Measurements from ENCODE around the gene ATP1A3. TPM values are rescaled to one million over a fixed set of nuclear protein-coding genes. Genes with fewer than 3 reads are reported as not detected.

The ATP1A3 gene
- total RNA-seq, 1 experiment from 2014 or later = 34.7 TPM

DNA sequence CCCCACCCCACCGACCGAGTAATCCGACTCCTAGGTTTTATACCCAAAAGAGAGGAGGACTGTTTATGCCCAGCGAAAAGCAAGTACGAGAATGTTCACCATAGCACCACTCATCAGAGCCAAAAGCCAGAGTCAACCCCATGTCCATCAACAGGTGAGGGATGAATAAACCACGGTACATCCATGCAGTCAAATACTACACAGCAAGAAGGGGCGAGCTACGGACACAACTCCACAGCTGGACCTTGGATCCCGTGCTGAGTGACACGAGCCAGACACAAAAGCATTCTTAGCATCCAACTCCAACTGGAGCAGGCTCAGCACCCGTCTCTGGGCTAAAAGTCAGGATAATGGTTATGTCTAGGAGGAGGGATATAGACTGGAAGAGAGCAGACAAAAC lies 22.7 kb downstream of the ATP1A3 start:
- TF ChIP-seq RAD21 (IDR thresholded peaks at IDR 0.05; ENCODE audit: low read depth) (no peak), EGR1 (IDR thresholded peaks at IDR 0.05; ENCODE audit: low read depth) (no peak), ELF1 (IDR thresholded peaks at IDR 0.05; ENCODE audit: borderline replicate concordance, low read depth) (no peak), ZNF274 (IDR thresholded peaks at IDR 0.05; ENCODE audit: low read depth, low read length) (no peak), EZH2phosphoT487 (IDR thresholded peaks at IDR 0.05; ENCODE audit: borderline replicate concordance) (no peak), POLR2AphosphoS5 (IDR thresholded peaks at IDR 0.05; ENCODE audit: low read depth, low read length) (no peak), CTCF (IDR thresholded peaks at IDR 0.05 in 2 of 3, conservative IDR thresholded peaks at IDR 0.05 in 1 of 3; ENCODE audit: borderline replicate concordance in 1 of 3, insufficient read depth in 1 of 3, low read depth in 2 of 3, low read length in 2 of 3) (no peak), EZH2 (IDR thresholded peaks at IDR 0.05) (no peak), ZFX (IDR thresholded peaks at IDR 0.05) (no peak), TCF7L2 (IDR thresholded peaks at IDR 0.05; ENCODE audit: borderline replicate concordance, extremely low read depth, insufficient read depth, insufficient read length) (no peak), JUND (IDR thresholded peaks at IDR 0.05) (no peak), CBX3 (IDR thresholded peaks at IDR 0.05; ENCODE audit: low read depth) (no peak), POLR2A (IDR thresholded peaks at IDR 0.05; ENCODE audit: borderline replicate concordance, extremely low read depth, insufficient read depth, insufficient read length) (no peak), ATF3 (IDR thresholded peaks at IDR 0.05) (no peak), CEBPB (IDR thresholded peaks at IDR 0.05; ENCODE audit: low read depth) (no peak), SRF (IDR thresholded peaks at IDR 0.05; ENCODE audit: low read depth) (no peak), SP1 (IDR thresholded peaks at IDR 0.05; ENCODE audit: low read depth) (no peak)
- TF ChIP-seq, protein P1, sequence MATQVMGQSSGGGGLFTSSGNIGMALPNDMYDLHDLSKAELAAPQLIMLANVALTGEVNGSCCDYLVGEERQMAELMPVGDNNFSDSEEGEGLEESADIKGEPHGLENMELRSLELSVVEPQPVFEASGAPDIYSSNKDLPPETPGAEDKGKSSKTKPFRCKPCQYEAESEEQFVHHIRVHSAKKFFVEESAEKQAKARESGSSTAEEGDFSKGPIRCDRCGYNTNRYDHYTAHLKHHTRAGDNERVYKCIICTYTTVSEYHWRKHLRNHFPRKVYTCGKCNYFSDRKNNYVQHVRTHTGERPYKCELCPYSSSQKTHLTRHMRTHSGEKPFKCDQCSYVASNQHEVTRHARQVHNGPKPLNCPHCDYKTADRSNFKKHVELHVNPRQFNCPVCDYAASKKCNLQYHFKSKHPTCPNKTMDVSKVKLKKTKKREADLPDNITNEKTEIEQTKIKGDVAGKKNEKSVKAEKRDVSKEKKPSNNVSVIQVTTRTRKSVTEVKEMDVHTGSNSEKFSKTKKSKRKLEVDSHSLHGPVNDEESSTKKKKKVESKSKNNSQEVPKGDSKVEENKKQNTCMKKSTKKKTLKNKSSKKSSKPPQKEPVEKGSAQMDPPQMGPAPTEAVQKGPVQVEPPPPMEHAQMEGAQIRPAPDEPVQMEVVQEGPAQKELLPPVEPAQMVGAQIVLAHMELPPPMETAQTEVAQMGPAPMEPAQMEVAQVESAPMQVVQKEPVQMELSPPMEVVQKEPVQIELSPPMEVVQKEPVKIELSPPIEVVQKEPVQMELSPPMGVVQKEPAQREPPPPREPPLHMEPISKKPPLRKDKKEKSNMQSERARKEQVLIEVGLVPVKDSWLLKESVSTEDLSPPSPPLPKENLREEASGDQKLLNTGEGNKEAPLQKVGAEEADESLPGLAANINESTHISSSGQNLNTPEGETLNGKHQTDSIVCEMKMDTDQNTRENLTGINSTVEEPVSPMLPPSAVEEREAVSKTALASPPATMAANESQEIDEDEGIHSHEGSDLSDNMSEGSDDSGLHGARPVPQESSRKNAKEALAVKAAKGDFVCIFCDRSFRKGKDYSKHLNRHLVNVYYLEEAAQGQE (IDR thresholded peaks at IDR 0.05; ENCODE audit: low read depth) = no peak
- TF ChIP-seq, protein P2, sequence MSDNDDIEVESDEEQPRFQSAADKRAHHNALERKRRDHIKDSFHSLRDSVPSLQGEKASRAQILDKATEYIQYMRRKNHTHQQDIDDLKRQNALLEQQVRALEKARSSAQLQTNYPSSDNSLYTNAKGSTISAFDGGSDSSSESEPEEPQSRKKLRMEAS (IDR thresholded peaks at IDR 0.05) = no peak
- TF ChIP-seq, protein P3, sequence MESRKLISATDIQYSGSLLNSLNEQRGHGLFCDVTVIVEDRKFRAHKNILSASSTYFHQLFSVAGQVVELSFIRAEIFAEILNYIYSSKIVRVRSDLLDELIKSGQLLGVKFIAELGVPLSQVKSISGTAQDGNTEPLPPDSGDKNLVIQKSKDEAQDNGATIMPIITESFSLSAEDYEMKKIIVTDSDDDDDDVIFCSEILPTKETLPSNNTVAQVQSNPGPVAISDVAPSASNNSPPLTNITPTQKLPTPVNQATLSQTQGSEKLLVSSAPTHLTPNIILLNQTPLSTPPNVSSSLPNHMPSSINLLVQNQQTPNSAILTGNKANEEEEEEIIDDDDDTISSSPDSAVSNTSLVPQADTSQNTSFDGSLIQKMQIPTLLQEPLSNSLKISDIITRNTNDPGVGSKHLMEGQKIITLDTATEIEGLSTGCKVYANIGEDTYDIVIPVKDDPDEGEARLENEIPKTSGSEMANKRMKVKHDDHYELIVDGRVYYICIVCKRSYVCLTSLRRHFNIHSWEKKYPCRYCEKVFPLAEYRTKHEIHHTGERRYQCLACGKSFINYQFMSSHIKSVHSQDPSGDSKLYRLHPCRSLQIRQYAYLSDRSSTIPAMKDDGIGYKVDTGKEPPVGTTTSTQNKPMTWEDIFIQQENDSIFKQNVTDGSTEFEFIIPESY (IDR thresholded peaks at IDR 0.05; ENCODE audit: extremely low read depth, insufficient replicate concordance, low read length) = no peak
- no peaks in the 10 kb centered on the region for H3K4me1 ChIP-seq (ENCODE audit: control insufficient read depth in 1 of 2, insufficient read depth in 2 of 2, low read length in 2 of 2)
- no peaks in the 10 kb centered on the region for H3K79me2 ChIP-seq (ENCODE audit: insufficient read depth, low read length)
- intact Hi-C loops (cut with micrococcal nuclease) = no loop called here
- ChIA-PET POLR2A (no interaction called here), RAD21 (ENCODE audit: low non-redundant PET in 1 of 2, low total read pairs in 2 of 2, uncharacterized antibody in 2 of 2, unreplicated experiment in 2 of 2) (no interaction called here), CTCF (no interaction called here)
- ATAC-seq (no peak), DNase-seq (ENCODE audit: low read depth, low spot score) (no peak)
- no peaks in the 10 kb centered on the region for H3K9me3 ChIP-seq (ENCODE audit: control insufficient read depth in 1 of 2, insufficient read depth in 1 of 2, low read depth in 1 of 2, low read length in 2 of 2)
- BruUV-seq (replicated peaks) = no TSS peak
- H2AFZ ChIP-seq (ENCODE audit: low read depth, low read length, poor library complexity, severe bottlenecking) = no peak overlapping the region
- no peak overlapping the region for H3K27ac ChIP-seq (ENCODE audit: low read depth, low read length)
- H3K4me3 ChIP-seq (replicated peaks in 1 of 2; ENCODE audit: low read depth in 1 of 2, low read length in 2 of 2) = no peak overlapping the region
- H4K20me1 ChIP-seq (ENCODE audit: insufficient read depth) = no peaks in the 10 kb centered on the region
- no peaks in the 10 kb centered on the region; a peak in 1 of 4 replicates for H3K36me3 ChIP-seq (ENCODE audit: control insufficient read depth in 1 of 2, insufficient read depth in 2 of 2, low read length in 2 of 2)
- no peaks in the 10 kb centered on the region for H3K27me3 ChIP-seq (ENCODE audit: insufficient read depth, low read length)
- H3K9ac ChIP-seq (ENCODE audit: low read length) = no peak overlapping the region
- H3K4me2 ChIP-seq (ENCODE audit: low read length) = no peak overlapping the region
- H3K9me2 ChIP-seq (ENCODE audit: insufficient read depth) = no peaks in the 10 kb centered on the region
